ENCODE measurements around the gene HEG1. TPM values are rescaled to one million over a fixed set of nuclear protein-coding genes. Genes with fewer than 3 reads are reported as not detected.

Gene HEG1
- 10 to 100 TPM; 22.6 to 27.6 (median 25.6) TPM for total RNA-seq
- 23.8 TPM for total RNA-seq (2013)
- 15.4 to 94.7 (median 58.4) reads per million in 29 experiments for total RNA-seq

DNA sequence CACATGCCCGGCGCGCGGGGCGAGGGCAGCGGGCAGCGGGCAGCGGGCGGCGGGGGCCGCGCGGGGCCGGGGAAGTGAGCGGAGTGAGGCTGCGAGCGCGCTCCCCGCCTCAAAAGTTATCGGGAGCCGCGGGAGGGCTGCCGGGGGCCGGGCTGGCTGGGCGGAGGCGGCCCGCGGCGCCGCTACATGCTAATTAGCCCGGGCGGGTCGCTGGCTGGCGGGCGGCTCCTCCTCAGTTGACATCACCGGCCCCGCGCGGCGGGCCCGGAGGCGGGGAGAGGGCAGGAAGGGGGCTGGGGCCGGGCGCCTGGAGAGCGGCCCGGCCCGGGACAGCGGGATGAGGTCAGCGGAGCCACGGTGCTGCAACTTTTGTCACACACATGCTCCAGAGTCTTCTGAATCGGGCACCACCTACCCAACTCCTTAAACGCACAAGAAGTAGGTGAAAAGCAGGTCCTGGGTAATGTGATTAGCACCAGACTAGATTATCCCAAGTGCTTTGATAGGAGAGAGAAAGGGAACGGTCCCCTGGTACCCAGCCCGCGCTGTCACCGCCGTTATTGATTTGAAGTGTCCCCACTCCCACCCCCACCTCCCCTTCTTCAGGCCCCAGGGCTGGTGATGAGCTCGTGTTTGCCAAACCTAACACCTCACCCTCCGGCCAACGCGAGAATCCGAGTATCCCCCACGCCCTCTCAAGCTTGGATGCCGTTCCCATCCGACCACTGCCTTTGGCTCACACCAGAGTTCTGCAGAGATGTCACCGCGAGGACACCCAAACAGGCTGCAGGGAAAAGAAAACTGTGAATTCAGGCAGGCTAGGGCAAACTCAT, at the start of gene HEG1:
Gene HEG1 (minus strand): TSS at position 85 of the 833 bp plus-strand sequence. CDS start 107 bp downstream, outside the sequence.
- Mint-ChIP-seq H3K9me3 (no peaks in the 10 kb centered on the region), H3K27ac (peak within 1 kb of the TSS; percentile 89 to 95), H3K4me3 (peak within 1 kb of the TSS; percentile 88 to 95 (median 93)), H3K4me1 (peaks cover 40 to 49% (median 45%) of the 10 kb centered on the region in 3 donors), H3K36me3 (no peaks in the 10 kb centered on the region), H3K27me3 (peaks cover 5 to 11% of the 10 kb centered on the region in 2 donors)
- DNase-seq (peak; percentile 27 to 82 (median 66)), ATAC-seq (replicated peaks in 1 of 4) (peak; percentile 66 to 82 (median 80))
- no peaks in the 10 kb centered on the region for H3K9me3 ChIP-seq
- H3K4me3 ChIP-seq (ENCODE audit: control insufficient read depth in 1 of 2, extremely low read depth in 1 of 2, low read length in 1 of 2) = peak within 1 kb of the TSS; percentile 77 to 95
- peaks cover 0 to 3% of the 10 kb centered on the region in 2 experiments for H3K27me3 ChIP-seq (replicated peaks in 1 of 2; ENCODE audit: control insufficient read depth in 2 of 2, extremely low read depth in 1 of 2, insufficient read depth in 2 of 2, low read length in 1 of 2)
- H3K36me3 ChIP-seq (ENCODE audit: control insufficient read depth in 2 of 2, extremely low read depth in 1 of 2, insufficient read depth in 1 of 2, low read length in 1 of 2) = no peaks in the 10 kb centered on the region
- H3K4me1 ChIP-seq (ENCODE audit: control insufficient read depth in 1 of 2, extremely low read depth in 1 of 2, insufficient read depth in 2 of 2, low read length in 2 of 2) = peaks cover 35 to 43% of the 10 kb centered on the region in 2 experiments
- peak within 1 kb of the TSS; percentile 84 for H3K27ac ChIP-seq (ENCODE audit: low read length)
- ChIA-PET POLR2A (interaction anchor here in 1 of 2 donors (0.6 kb wide), 1 partner anchor 396 kb away, joined by 5 read pairs; no protein-coding TSS in a partner anchor), CTCF (interaction anchor here (0.6 kb wide), 2 partner anchors 16 to 81 kb away, joined by 3 to 8 read pairs; no protein-coding TSS in a partner anchor)
- 12% methylated on average over 50 of the region's 67 CpGs for WGBS (ENCODE audit: insufficient coverage)

- no peak overlapping the region for H3K4me3 Mint-ChIP-seq
- no peak overlapping the region for H3K27ac Mint-ChIP-seq
- no CpG with 5 or more reads among the region's 1 CpG for WGBS (ENCODE audit: insufficient coverage)
- POLR2A ChIA-PET = no interaction called here
- no peaks in the 10 kb centered on the region for H3K9me3 ChIP-seq
- DNase-seq (no peak), ATAC-seq (replicated peaks in 1 of 4) (no peak)
- H3K27ac ChIP-seq (ENCODE audit: low read length) = no peak overlapping the region
- H3K9me3 Mint-ChIP-seq = peaks cover 3 to 10% (median 4%) of the 10 kb centered on the region in 3 donors
- H3K36me3 ChIP-seq (ENCODE audit: control insufficient read depth in 2 of 2, extremely low read depth in 1 of 2, insufficient read depth in 1 of 2, low read length in 1 of 2) = no peaks in the 10 kb centered on the region
- H3K27me3 ChIP-seq (replicated peaks in 1 of 2; ENCODE audit: control insufficient read depth in 2 of 2, extremely low read depth in 1 of 2, insufficient read depth in 2 of 2, low read length in 1 of 2) = no peaks in the 10 kb centered on the region
- peaks cover 4% of the 10 kb centered on the region for H3K36me3 Mint-ChIP-seq
- CTCF ChIA-PET = no interaction called here
- H3K4me1 Mint-ChIP-seq = peaks cover 3 to 10% (median 6%) of the 10 kb centered on the region in 3 donors
- no peak overlapping the region for H3K4me3 ChIP-seq (ENCODE audit: control insufficient read depth in 1 of 2, extremely low read depth in 1 of 2, low read length in 1 of 2)
- no peaks in the 10 kb centered on the region for H3K4me1 ChIP-seq (ENCODE audit: control insufficient read depth in 1 of 2, extremely low read depth in 1 of 2, insufficient read depth in 2 of 2, low read length in 2 of 2)
- no peaks in the 10 kb centered on the region for H3K27me3 Mint-ChIP-seq
Measured at GRCh38 chr3:125105116-125105515, 49.3 kb upstream of the HEG1 start.

DNA sequence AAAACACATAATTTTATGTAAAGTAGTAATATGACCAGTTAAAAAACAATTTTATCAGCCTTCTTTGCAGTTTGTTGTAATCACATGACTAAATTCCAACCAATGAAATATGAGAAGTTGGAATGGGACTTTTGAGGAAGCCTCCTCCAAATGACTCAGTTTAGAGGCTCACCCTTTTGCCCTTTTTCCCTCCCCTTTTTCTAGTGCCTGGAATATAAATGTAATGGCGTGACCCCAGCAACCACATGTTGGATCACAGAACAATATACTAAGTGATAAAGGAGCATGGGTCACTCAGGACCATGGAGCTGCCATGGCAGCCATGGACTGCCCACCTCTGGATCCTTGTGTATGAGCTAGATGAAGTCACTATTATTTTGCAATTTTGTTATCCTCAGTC, 48.8 kb upstream of the HEG1 start:
- no peak overlapping the region for H3K27ac ChIP-seq (ENCODE audit: low read length)
- no peak for ATAC-seq (replicated peaks in 1 of 4)
- peaks cover 6 to 15% (median 8%) of the 10 kb centered on the region in 3 donors for H3K9me3 Mint-ChIP-seq
- H3K36me3 ChIP-seq (ENCODE audit: control insufficient read depth in 2 of 2, extremely low read depth in 1 of 2, insufficient read depth in 1 of 2, low read length in 1 of 2) = no peaks in the 10 kb centered on the region
- WGBS (ENCODE audit: insufficient coverage) = no CpG with 5 or more reads among the region's 1 CpG
- H3K4me3 ChIP-seq (ENCODE audit: control insufficient read depth in 1 of 2, extremely low read depth in 1 of 2, low read length in 1 of 2) = no peak overlapping the region
- peaks cover 3 to 6% (median 6%) of the 10 kb centered on the region in 3 donors for H3K4me1 Mint-ChIP-seq
- no peak for DNase-seq
- POLR2A ChIA-PET = no interaction called here
- no peaks in the 10 kb centered on the region for H3K4me1 ChIP-seq (ENCODE audit: control insufficient read depth in 1 of 2, extremely low read depth in 1 of 2, insufficient read depth in 2 of 2, low read length in 2 of 2)
- H3K36me3 Mint-ChIP-seq = peaks cover 7% of the 10 kb centered on the region
- H3K4me3 Mint-ChIP-seq = no peak overlapping the region
- H3K27me3 Mint-ChIP-seq = no peaks in the 10 kb centered on the region
- CTCF ChIA-PET = no interaction called here
- H3K9me3 ChIP-seq = no peaks in the 10 kb centered on the region
- no peak overlapping the region for H3K27ac Mint-ChIP-seq
- H3K27me3 ChIP-seq (replicated peaks in 1 of 2; ENCODE audit: control insufficient read depth in 2 of 2, extremely low read depth in 1 of 2, insufficient read depth in 2 of 2, low read length in 1 of 2) = no peaks in the 10 kb centered on the region

GRCh38 chr3:125103406-125103805, 47.6 kb upstream of the HEG1 start:
- no peak for ATAC-seq (replicated peaks in 1 of 4)
- H3K27ac ChIP-seq (ENCODE audit: low read length) = no peak overlapping the region
- no peaks in the 10 kb centered on the region for H3K27me3 Mint-ChIP-seq
- DNase-seq = no peak
- no peaks in the 10 kb centered on the region for H3K27me3 ChIP-seq (replicated peaks in 1 of 2; ENCODE audit: control insufficient read depth in 2 of 2, extremely low read depth in 1 of 2, insufficient read depth in 2 of 2, low read length in 1 of 2)
- peaks cover 12% of the 10 kb centered on the region for H3K36me3 Mint-ChIP-seq
- CTCF ChIA-PET = interaction anchor here in 1 of 2 donors (0.6 kb wide), 1 partner anchor 52 kb away, joined by 4 read pairs; no protein-coding TSS in a partner anchor
- no peaks in the 10 kb centered on the region for H3K36me3 ChIP-seq (ENCODE audit: control insufficient read depth in 2 of 2, extremely low read depth in 1 of 2, insufficient read depth in 1 of 2, low read length in 1 of 2)
- H3K27ac Mint-ChIP-seq = no peak overlapping the region
- POLR2A ChIA-PET = interaction anchor here in 1 of 2 donors (0.6 kb wide), 1 partner anchor 279 kb away, joined by 3 read pairs; no protein-coding TSS in a partner anchor
- H3K9me3 Mint-ChIP-seq = peaks cover 10 to 20% (median 13%) of the 10 kb centered on the region in 3 donors
- H3K4me3 Mint-ChIP-seq = no peak overlapping the region
- no peaks in the 10 kb centered on the region for H3K9me3 ChIP-seq
- no peaks in the 10 kb centered on the region for H3K4me1 Mint-ChIP-seq
- 100% methylated on average over 1 of the region's 1 CpG for WGBS (ENCODE audit: insufficient coverage)
- H3K4me1 ChIP-seq (ENCODE audit: control insufficient read depth in 1 of 2, extremely low read depth in 1 of 2, insufficient read depth in 2 of 2, low read length in 2 of 2) = no peaks in the 10 kb centered on the region
- H3K4me3 ChIP-seq (ENCODE audit: control insufficient read depth in 1 of 2, extremely low read depth in 1 of 2, low read length in 1 of 2) = no peak overlapping the region

DNA sequence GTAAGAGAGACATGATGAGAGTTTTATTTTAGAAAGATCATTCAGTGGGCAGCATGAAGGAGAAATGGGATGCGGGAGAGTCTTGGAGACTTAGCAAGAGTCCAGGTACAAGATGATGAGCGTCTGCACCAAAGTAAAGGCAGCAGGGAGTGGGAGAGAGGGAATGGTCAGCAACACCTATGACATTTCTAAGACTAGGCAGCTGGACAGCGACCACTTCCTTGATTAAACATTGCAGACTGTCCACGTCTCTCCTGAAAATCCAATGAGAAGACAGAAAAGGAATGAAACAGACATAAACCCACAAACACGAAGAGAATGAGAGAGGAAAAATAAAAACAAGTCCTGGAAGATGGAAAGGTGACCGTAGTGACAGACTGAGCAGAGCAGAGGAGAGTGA, 46.7 kb upstream of the HEG1 start:
- Histone ChIP-seq H3K27me3 (replicated peaks in 1 of 2; ENCODE audit: control insufficient read depth in 2 of 2, extremely low read depth in 1 of 2, insufficient read depth in 2 of 2, low read length in 1 of 2) (no peaks in the 10 kb centered on the region), H3K9me3 (no peaks in the 10 kb centered on the region), H3K27ac (ENCODE audit: low read length) (no peak overlapping the region), H3K4me3 (ENCODE audit: control insufficient read depth in 1 of 2, extremely low read depth in 1 of 2, low read length in 1 of 2) (no peak overlapping the region), H3K36me3 (ENCODE audit: control insufficient read depth in 2 of 2, extremely low read depth in 1 of 2, insufficient read depth in 1 of 2, low read length in 1 of 2) (no peaks in the 10 kb centered on the region), H3K4me1 (ENCODE audit: control insufficient read depth in 1 of 2, extremely low read depth in 1 of 2, insufficient read depth in 2 of 2, low read length in 2 of 2) (no peaks in the 10 kb centered on the region)
- Mint-ChIP-seq H3K27me3 (no peaks in the 10 kb centered on the region), H3K27ac (no peak overlapping the region), H3K36me3 (peaks cover 12% of the 10 kb centered on the region), H3K9me3 (peaks cover 10 to 20% (median 13%) of the 10 kb centered on the region in 3 donors), H3K4me3 (no peak overlapping the region), H3K4me1 (no peaks in the 10 kb centered on the region)
- ATAC-seq (replicated peaks in 1 of 4) (no peak), DNase-seq (no peak)
- 95% methylated on average over 3 of the region's 6 CpGs for WGBS (ENCODE audit: insufficient coverage)
- ChIA-PET POLR2A (no interaction called here), CTCF (no interaction called here)

DNA sequence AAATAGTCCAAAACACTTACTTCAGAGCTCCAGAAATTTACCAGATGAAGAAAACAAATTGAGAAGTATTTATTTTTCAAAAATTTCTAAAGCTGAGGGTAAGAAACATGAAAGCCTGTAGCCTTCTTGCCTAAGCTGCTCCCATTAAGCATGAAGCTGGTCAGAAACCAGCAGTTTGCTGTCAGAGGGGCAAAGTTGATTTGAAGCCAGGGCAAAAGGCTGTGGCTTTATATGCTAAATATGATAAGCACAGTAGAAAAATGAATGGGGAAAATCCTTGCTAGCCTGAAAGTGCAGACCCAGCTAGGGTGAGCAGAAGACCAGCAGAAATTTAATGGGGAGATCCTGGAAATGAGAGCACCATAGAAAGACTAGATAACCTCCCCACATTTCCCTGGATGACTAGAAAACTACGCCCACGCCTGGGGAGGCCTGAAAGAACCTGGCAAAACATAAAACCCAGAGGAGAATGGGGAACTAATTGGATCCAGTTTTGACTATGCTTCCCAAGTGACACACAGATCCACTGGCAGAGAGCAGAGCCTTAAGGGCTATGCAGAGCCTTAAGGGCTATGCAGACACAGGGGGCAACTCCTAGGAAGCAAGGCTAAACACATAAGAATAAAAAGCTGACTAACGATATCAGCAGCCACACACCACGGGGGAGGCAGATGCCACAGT, 43.0 kb upstream of the HEG1 start:
- WGBS (ENCODE audit: insufficient coverage) = no CpG with 5 or more reads among the region's 4 CpGs
- no peaks in the 10 kb centered on the region for H3K4me1 ChIP-seq (ENCODE audit: control insufficient read depth in 1 of 2, extremely low read depth in 1 of 2, insufficient read depth in 2 of 2, low read length in 2 of 2)
- H3K4me3 Mint-ChIP-seq = no peak overlapping the region
- H3K27me3 Mint-ChIP-seq = no peaks in the 10 kb centered on the region
- CTCF ChIA-PET = interaction anchor here in 1 of 2 donors (0.6 kb wide), 2 partner anchors 48 to 86 kb away, joined by 3 to 4 read pairs; no protein-coding TSS in a partner anchor
- H3K9me3 ChIP-seq = no peaks in the 10 kb centered on the region
- POLR2A ChIA-PET = no interaction called here
- no peaks in the 10 kb centered on the region for H3K36me3 ChIP-seq (ENCODE audit: control insufficient read depth in 2 of 2, extremely low read depth in 1 of 2, insufficient read depth in 1 of 2, low read length in 1 of 2)
- H3K4me3 ChIP-seq (ENCODE audit: control insufficient read depth in 1 of 2, extremely low read depth in 1 of 2, low read length in 1 of 2) = no peak overlapping the region
- no peak for ATAC-seq (replicated peaks in 1 of 4)
- H3K27ac ChIP-seq (ENCODE audit: low read length) = no peak overlapping the region
- peaks cover 7 to 9% (median 9%) of the 10 kb centered on the region in 3 donors for H3K9me3 Mint-ChIP-seq
- peaks cover 0 to 4% of the 10 kb centered on the region in 2 experiments for H3K27me3 ChIP-seq (replicated peaks in 1 of 2; ENCODE audit: control insufficient read depth in 2 of 2, extremely low read depth in 1 of 2, insufficient read depth in 2 of 2, low read length in 1 of 2)
- H3K4me1 Mint-ChIP-seq = no peaks in the 10 kb centered on the region
- DNase-seq = no peak
- H3K27ac Mint-ChIP-seq = no peak overlapping the region
- peaks cover 8% of the 10 kb centered on the region for H3K36me3 Mint-ChIP-seq

All from T-cell (primary cell).